Measurements from ENCODE around the gene POLD1. TPM values are rescaled to one million over a fixed set of nuclear protein-coding genes. Genes with fewer than 3 reads are reported as not detected.
"Not testable (repeated sequence)": the region's sequence is repeated elsewhere in the genome, so short reads cannot be mapped to it uniquely, and the experiment has no call there.

Gene POLD1
- total RNA-seq (2022) (18.9 and 31.9 TPM in 2 replicates), Bru-seq, nascent RNA (percentile 38 among the genes with signal in this experiment), BruChase-seq, experiment 1, labeled RNA remaining after a 6-hour chase (percentile 64 among the genes with signal in this experiment), BruChase-seq, experiment 2, labeled RNA remaining after a 2-hour chase (percentile 45 among the genes with signal in this experiment)
- long read RNA-seq, transcript POLD1-201 (27 exons, 3,444 nt): major isoform, 28 of 55 reads
- long read RNA-seq, partial matches to known transcripts: 8 of 55 reads
- long read RNA-seq, other reads (novel, unspliced or antisense): 13 of 55 reads

GRCh38 chr19:50383852-50384684 lies at the start of gene POLD1:
POLD1 (plus strand) TSS chr19:50384347; CDS start chr19:50398852, 14,505 bp downstream.
- POLR2A ChIA-PET: interaction anchor here (0.6 to 2.7 kb wide), 18 partner anchors 9 to 1392 kb away, joined by 3 to 19 read pairs (median 4); partner anchors contain the start of genes EMC10, GARIN5A, JOSD2 and NR1H2
- Mint-ChIP-seq H3K9me3 (ENCODE audit: unreplicated experiment) (no peaks in the 10 kb centered on the region), H3K4me3 (ENCODE audit: unreplicated experiment) (peak within 1 kb of the TSS; percentile 85), H3K27me3 (ENCODE audit: insufficient read depth, unreplicated experiment) (no peaks in the 10 kb centered on the region), H3K36me3 (ENCODE audit: insufficient read depth, unreplicated experiment) (peaks cover 52% of the 10 kb centered on the region), H3K4me1 (ENCODE audit: insufficient read depth, unreplicated experiment) (peaks cover 22% of the 10 kb centered on the region), H3K27ac (ENCODE audit: low read depth, unreplicated experiment) (peak within 1 kb of the TSS; percentile 72)
- BruUV-seq (replicated peaks): no TSS peak
- TF ChIP-seq CTCF (IDR thresholded peaks at IDR 0.05; ENCODE audit: unreplicated experiment): no peak
- DNase-seq (ENCODE audit: unreplicated experiment): peak; percentile 98
- CTCF ChIA-PET: no interaction called here
- intact Hi-C loops (cut with micrococcal nuclease): loop anchor here (1.0 kb wide), 1 partner anchor 92 kb away; the partner anchor contains the start of genes EMC10 and GARIN5A

GRCh38 chr19:50334741-50335421 lies 49.3 kb upstream of the POLD1 start:
- BruUV-seq (replicated peaks): no TSS peak
- H3K4me1 Mint-ChIP-seq (ENCODE audit: insufficient read depth, unreplicated experiment): no peaks in the 10 kb centered on the region
- TF ChIP-seq CTCF (IDR thresholded peaks at IDR 0.05; ENCODE audit: unreplicated experiment): no peak
- no peaks in the 10 kb centered on the region for H3K36me3 Mint-ChIP-seq (ENCODE audit: insufficient read depth, unreplicated experiment)
- POLR2A ChIA-PET: no interaction called here
- no peak overlapping the region for H3K4me3 Mint-ChIP-seq (ENCODE audit: unreplicated experiment)
- CTCF ChIA-PET: interaction anchor here (0.6 kb wide), 1 partner anchor 169 kb away, joined by 3 read pairs; no protein-coding TSS in a partner anchor
- DNase-seq (ENCODE audit: unreplicated experiment): no peak
- no peak overlapping the region for H3K27ac Mint-ChIP-seq (ENCODE audit: low read depth, unreplicated experiment)
- H3K9me3 Mint-ChIP-seq (ENCODE audit: unreplicated experiment): peaks cover 16% of the 10 kb centered on the region
- H3K27me3 Mint-ChIP-seq (ENCODE audit: insufficient read depth, unreplicated experiment): peaks cover 29% of the 10 kb centered on the region
- intact Hi-C loops (cut with micrococcal nuclease): no loop called here

- CTCF ChIA-PET: interaction anchor here (0.6 to 2.3 kb wide), 3 partner anchors 11 to 1440 kb away, joined by 3 to 10 read pairs (median 5); no protein-coding TSS in a partner anchor
- H3K27ac Mint-ChIP-seq (ENCODE audit: low read depth, unreplicated experiment); H3K4me1 Mint-ChIP-seq (ENCODE audit: insufficient read depth, unreplicated experiment); BruUV-seq (replicated peaks); DNase-seq (ENCODE audit: unreplicated experiment); POLR2A ChIA-PET; H3K27me3 Mint-ChIP-seq (ENCODE audit: insufficient read depth, unreplicated experiment); H3K36me3 Mint-ChIP-seq (ENCODE audit: insufficient read depth, unreplicated experiment); intact Hi-C loops (cut with micrococcal nuclease); H3K4me3 Mint-ChIP-seq (ENCODE audit: unreplicated experiment): not testable (repeated sequence)
- H3K9me3 Mint-ChIP-seq (ENCODE audit: unreplicated experiment): peaks cover 10% of the 10 kb centered on the region
These were observed 47.1 kb upstream of the POLD1 start for GRCh38 chr19:50337031-50337430.

- H3K4me1 Mint-ChIP-seq (ENCODE audit: insufficient read depth, unreplicated experiment): no peaks in the 10 kb centered on the region
- BruUV-seq (replicated peaks): no TSS peak
- intact Hi-C loops (cut with micrococcal nuclease): no loop called here
- CTCF ChIA-PET: interaction anchor here (0.7 to 1.8 kb wide), 2 partner anchors 17 to 830 kb away, joined by 3 to 5 read pairs; no protein-coding TSS in a partner anchor
- no peaks in the 10 kb centered on the region for H3K36me3 Mint-ChIP-seq (ENCODE audit: insufficient read depth, unreplicated experiment)
- no peak overlapping the region for H3K27ac Mint-ChIP-seq (ENCODE audit: low read depth, unreplicated experiment)
- no peak for DNase-seq (ENCODE audit: unreplicated experiment)
- peaks cover 5% of the 10 kb centered on the region for H3K9me3 Mint-ChIP-seq (ENCODE audit: unreplicated experiment)
- POLR2A ChIA-PET: no interaction called here
- TF ChIP-seq CTCF (IDR thresholded peaks at IDR 0.05; ENCODE audit: unreplicated experiment): no peak
- no peak overlapping the region for H3K4me3 Mint-ChIP-seq (ENCODE audit: unreplicated experiment)
- H3K27me3 Mint-ChIP-seq (ENCODE audit: insufficient read depth, unreplicated experiment): no peaks in the 10 kb centered on the region
These were observed 43.8 kb upstream of the POLD1 start for GRCh38 chr19:50340331-50340730.

All from MCF 10A (cell line).